A549 (cell line): ENCODE results near the gene FBXW5.

Source experiments
- BHLHE40 ChIP-seq: IDR thresholded peaks from 2 replicates; pipeline ENCODE4 v1.6.1; 2012; ENCODE audit warnings: low read depth, low read length, inconsistent platforms
- CHD4 ChIP-seq: fragments of 200-600 bp; sonication (generic); IDR thresholded peaks from 2 replicates; pipeline ENCODE4 v1.6.1; 2016; ENCODE audit warnings: antibody characterized with exemption, mild to moderate bottlenecking, borderline replicate concordance
- MAFK ChIP-seq: fragments of 450-650 bp; IDR thresholded peaks from 2 replicates; pipeline ENCODE4 v1.6.1; 2014; ENCODE audit not compliant: partially characterized antibody
- TF ChIP-seq, protein P1 (sequence below): fragments of >200 bp; sonication (Bioruptor Twin); formaldehyde crosslinking; IDR thresholded peaks from 3 replicates; pipeline ENCODE4 v1.5.1; 2016
- TF ChIP-seq, protein P2 (sequence below): fragments of 200-600 bp; sonication (generic); IDR thresholded peaks from 2 replicates; pipeline ENCODE4 v1.6.1; 2016; ENCODE audit warnings: antibody characterized with exemption, mild to moderate bottlenecking, moderate library complexity

DNA sequence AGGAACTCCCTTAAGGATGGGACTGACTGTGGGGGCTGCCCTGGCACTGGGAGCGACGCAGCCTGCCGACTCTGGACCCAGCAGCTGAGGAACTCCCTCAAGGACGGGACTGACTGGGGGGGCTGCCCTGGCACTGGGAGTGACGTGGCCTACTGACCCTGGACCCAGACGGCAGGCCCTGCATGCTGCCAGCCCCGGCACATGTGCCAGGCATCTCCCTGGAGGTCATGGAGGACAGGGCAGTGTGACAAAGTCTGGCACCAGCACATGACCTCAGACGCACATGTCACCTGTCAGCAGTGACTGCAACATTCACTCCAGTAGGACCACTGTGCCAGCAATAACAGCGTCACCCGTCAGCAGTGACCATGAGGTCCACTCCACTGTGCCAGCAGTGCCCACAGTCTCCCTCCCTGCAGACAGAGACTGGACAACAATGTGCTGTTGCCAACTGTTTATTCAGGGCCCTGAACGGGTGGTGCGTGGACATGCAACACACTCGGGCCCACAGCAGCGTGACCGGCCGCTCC, 4.5 kb downstream of the FBXW5 start:
- TF ChIP-seq CHD4, result no peak
- no peak for TF ChIP-seq MAFK
- no peak for TF ChIP-seq BHLHE40
- TF ChIP-seq, protein P1, sequence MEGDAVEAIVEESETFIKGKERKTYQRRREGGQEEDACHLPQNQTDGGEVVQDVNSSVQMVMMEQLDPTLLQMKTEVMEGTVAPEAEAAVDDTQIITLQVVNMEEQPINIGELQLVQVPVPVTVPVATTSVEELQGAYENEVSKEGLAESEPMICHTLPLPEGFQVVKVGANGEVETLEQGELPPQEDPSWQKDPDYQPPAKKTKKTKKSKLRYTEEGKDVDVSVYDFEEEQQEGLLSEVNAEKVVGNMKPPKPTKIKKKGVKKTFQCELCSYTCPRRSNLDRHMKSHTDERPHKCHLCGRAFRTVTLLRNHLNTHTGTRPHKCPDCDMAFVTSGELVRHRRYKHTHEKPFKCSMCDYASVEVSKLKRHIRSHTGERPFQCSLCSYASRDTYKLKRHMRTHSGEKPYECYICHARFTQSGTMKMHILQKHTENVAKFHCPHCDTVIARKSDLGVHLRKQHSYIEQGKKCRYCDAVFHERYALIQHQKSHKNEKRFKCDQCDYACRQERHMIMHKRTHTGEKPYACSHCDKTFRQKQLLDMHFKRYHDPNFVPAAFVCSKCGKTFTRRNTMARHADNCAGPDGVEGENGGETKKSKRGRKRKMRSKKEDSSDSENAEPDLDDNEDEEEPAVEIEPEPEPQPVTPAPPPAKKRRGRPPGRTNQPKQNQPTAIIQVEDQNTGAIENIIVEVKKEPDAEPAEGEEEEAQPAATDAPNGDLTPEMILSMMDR, result no peak
- TF ChIP-seq, protein P2, sequence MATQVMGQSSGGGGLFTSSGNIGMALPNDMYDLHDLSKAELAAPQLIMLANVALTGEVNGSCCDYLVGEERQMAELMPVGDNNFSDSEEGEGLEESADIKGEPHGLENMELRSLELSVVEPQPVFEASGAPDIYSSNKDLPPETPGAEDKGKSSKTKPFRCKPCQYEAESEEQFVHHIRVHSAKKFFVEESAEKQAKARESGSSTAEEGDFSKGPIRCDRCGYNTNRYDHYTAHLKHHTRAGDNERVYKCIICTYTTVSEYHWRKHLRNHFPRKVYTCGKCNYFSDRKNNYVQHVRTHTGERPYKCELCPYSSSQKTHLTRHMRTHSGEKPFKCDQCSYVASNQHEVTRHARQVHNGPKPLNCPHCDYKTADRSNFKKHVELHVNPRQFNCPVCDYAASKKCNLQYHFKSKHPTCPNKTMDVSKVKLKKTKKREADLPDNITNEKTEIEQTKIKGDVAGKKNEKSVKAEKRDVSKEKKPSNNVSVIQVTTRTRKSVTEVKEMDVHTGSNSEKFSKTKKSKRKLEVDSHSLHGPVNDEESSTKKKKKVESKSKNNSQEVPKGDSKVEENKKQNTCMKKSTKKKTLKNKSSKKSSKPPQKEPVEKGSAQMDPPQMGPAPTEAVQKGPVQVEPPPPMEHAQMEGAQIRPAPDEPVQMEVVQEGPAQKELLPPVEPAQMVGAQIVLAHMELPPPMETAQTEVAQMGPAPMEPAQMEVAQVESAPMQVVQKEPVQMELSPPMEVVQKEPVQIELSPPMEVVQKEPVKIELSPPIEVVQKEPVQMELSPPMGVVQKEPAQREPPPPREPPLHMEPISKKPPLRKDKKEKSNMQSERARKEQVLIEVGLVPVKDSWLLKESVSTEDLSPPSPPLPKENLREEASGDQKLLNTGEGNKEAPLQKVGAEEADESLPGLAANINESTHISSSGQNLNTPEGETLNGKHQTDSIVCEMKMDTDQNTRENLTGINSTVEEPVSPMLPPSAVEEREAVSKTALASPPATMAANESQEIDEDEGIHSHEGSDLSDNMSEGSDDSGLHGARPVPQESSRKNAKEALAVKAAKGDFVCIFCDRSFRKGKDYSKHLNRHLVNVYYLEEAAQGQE, result no peak
